ENCODE measurements around the gene SMIM29.

Gene SMIM29

GRCh38 chr6:34239500-34239825 lies 9.3 kb downstream of the SMIM29 start:
- DNase-seq: no peak

GRCh38 chr6:34238585-34239499 lies 10.0 kb downstream of the SMIM29 start:
- DNase-seq: no peak

DNA sequence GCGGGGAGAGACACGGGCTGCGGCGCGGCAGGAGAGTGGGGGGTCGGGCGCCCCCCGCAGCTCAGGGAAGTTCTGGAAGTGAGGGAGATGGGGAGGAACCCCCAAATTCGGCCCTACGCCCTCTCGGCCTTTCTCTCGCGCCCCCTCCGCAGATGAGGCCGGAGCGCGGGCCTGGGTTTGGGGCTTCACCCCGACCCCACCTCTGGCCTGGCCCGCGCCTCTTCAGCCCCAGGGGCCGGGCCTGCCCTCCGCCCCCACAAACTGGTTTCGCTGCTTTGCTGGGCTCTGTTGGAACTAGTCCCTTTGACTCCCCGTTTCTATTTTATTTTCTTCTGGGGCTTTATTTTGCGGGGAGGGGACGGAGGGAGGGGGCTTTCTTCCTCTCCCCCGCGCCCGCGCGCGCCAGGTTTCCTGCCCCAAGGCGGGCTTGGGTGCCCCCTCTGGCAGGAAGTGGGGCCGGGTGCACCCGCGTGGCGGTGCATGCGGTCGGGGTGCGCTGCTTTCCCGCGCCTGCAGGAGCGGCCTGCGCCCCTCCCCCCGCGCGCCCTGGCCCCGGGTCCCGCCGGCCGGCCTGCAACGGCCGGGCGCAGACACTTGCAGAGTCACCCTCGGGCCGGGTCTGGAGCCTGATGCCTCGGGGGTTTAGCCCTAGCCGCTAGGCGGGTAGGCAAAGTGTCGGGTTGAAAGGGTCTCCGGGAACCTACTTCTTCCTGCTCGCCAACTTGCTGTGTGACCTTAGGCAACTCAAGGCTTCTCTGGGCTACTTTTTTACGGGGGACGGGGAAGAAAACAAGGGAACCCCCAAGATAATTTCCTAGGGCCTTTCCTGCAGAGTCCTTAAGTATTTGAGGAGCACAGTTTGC lies 10.9 kb downstream of the SMIM29 start:
- DNase-seq: peak; percentile 58

DNA sequence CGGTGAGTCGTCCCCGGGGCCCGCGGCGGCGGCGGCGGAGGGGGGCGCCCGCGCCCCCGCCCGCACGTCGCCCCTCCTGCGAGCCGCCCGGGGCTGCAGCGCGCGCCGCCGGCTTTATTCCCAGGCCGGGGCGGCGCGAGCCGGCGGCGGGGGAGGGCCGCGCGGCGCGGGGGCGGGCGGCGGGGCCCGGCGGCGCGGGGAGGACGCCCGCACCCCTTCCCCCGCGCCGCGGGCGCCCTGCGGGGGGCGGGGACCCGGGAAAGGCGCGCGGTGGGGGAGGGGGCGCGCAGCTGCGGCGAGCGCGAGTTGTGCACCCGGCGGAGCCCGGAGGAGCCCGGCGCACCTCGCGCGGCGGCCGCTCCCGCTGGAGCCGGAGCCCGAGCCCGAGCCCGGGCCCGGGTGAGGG lies 11.5 kb downstream of the SMIM29 start:
- no peak for DNase-seq

- peak; percentile 95 for DNase-seq
These were observed 12.1 kb downstream of the SMIM29 start, which contains the start of gene HMGA1 for GRCh38 chr6:34236443-34237315. Gene HMGA1, plus strand, starts transcription at chr6:34236873. Its CDS starts 3,908 bp downstream, at chr6:34240781.

DNA sequence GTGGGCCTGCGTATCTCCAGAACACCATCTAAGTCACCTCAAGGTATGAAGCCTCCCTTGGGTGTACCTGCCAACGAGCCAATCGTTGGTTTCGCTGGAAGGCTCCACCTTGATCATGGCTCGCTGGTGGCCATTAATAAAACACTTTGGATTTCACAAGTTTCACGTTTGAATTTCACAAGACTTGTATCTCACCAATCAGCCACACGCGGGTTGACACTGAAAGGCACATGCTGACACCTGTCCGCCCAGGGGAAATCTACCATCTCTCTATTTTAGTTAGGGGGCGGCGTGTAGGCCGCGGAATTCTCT lies 12.7 kb downstream of the SMIM29 start:
- peak; percentile 32 for DNase-seq

DNA sequence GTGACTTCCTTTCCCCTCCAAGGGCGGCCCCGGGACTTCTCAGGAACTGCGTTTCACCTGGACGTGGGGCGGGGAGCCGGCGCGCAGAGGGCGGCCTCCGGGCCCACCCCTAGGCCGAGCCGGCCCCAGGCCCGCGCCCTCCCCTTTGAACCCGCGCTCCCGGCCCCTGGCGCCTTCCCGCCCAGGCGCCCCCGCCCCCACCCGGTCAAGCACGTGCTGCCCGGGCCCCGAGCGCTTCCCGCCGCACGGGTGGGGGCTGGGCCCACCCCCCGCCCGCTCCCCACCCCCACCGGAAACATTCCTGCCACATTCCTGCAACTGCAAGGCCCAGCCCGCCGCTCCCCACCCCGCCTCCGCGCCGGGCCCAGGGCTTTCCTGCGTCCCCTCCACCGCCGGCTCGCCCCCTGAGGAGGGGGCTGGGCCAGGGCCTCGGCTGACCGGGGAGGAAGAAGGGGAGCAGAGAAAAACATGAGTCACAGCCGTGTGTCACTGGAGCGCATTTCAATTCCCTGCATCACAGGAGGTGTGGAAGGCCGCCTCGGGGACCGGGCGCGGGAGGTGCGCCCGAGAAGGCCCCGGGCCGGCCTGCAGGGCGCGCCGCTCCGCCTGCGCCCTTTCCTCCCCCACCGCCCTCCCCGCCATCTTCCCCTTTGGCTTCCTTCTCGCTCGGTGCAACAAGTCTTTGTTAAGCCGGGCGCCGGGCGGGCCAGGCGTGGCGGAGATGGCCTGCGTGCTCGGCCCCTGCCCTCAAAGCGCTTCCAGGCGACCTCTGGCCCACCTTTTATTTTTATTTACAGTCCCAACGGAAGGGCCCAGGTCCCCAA lies 13.3 kb downstream of the SMIM29 start:
- no peak for DNase-seq

GRCh38 chr6:34234667-34235306 lies 14.0 kb downstream of the SMIM29 start:
- DNase-seq: no peak

DNA sequence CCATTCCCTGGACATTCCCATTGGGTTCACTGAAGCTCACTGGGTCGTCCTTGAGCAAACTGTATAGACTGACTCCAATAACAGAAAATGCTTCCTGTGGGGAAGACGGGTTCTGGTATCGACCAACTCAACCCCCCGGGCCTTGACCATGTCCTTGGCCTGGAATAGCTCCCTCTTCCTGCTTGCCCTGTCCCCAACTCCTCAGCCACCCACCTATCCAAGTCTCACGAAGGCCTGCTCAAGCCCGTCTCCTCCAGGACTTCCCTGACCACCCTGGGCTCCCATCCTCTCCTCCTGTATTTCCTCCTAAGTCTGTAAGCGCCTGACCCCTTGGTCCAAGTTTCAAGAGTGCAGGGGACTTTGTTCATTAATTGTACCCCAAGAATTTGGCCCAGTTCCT lies 14.9 kb downstream of the SMIM29 start:
- DNase-seq: no peak

- no peak for DNase-seq
These were observed 15.9 kb downstream of the SMIM29 start for GRCh38 chr6:34232901-34233300.

DNA sequence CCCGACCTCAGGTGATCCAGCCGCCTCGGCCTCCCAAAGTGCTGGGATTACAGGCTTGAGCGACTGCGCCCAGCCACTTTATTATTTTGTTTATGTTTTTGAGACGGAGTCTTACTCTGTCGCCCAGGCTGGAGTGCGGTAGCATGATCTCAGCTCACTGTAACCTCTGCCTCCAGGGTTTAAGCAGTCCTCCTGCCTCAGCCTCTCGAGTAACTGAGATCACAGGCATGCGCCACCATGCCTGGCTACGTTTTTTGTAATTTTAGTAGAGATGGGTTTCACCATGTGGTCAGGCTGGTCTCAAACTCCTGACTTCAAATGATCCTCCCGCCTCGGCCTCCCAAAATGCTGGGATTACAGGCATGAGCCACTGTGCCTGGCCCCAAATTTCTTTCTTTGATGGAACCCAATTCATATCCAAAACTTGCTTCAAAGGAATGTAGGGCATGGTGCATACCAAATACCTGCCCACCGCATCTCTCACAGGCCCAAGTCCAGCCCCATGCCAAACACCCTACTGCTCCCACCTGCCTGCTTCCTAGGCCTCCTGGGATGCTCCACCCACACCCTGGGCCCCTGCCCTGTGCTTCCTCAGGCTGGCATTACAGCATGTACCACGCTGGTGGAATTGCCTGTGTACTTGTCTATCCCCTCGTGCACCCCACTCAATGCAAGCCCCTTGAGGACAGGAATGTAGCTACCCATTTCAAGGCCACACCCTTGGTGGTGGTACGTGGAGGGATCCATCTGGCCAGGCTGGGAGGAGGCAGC lies 17.1 kb downstream of the SMIM29 start:
- DNase-seq: no peak

GRCh38 chr6:34230653-34231371 lies 18.0 kb downstream of the SMIM29 start:
- no peak for DNase-seq

GRCh38 chr6:34229877-34230276 lies 18.9 kb downstream of the SMIM29 start:
- DNase-seq: no peak

DNA sequence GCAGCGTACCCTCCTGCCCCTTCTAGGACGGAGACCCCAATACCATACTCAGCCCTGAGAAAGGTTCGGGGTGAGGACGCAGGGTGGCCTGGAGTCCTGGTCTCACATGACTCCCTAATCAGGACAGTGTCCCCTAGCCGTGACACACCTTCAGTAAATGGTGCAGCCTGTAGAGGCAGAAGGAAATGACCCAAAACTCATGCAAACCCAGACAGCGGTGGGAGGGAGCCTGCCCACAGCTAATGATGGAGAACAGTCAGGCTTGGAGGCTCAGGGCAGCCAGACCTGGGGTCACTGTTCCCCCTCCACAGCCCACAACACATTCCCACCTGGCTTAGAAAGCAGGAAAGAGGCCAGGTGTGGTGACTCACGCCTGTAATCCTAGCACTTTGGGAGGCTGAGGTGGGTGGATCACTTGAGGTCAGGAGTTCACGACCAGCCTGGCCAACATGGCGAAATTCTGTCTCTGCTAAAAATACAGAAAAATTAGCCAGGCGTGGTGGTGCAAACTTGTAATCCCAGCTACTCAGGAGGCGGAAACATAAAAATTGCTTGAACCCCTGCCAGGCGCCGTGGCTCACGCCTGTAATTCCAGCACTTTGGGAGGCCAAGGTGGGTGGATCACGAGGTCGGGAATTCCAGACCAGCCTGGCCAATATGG lies 20.9 kb downstream of the SMIM29 start:
- DNase-seq: no peak

GRCh38 chr6:34226731-34227586 lies 21.8 kb downstream of the SMIM29 start:
- no peak for DNase-seq

DNA sequence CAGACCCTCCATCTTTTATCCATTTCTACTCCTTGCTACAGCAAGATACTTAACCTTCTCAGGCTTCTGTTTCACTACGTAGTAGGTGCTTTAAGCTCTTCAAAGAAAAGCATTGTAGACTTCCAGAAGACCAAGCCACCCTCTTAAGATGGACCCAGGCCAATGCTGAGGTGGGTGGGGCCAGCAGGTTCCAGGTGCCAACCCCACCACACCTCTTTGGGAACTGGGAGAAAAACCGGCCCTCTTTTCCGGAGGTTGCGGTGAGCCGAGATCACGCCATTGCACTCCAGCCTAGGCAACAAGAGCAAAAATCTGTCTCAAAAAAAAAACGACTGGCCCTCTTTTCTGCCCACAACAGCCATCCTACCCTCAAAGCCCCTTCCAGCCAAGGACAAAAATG lies 22.7 kb downstream of the SMIM29 start:
- DNase-seq: no peak

DNA sequence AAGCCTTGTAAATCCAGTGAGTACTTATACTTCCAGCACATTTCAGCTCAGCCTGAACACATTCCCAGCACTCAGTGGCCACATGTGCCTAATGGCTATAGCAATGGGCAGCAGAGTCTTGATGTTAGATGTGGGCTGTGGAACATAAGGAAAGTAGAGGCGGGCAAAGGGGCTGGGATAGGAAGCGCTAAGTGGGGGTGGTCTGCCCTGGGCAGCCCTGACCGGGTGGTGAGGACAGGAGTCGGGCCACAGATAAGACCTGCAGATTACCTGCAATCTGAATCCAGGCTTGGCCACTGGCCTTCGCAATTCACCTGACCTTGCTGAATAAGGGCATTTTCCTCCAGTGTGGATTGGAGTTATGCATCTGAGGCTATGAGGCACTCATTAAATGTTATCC lies 23.3 kb downstream of the SMIM29 start:
- DNase-seq: no peak

Measured in NCI-H1436 (cell line).